GM21423 (cell line): ENCODE measurements around the gene SPINDOC.
"Not testable (repeated sequence)": the region's sequence is repeated elsewhere in the genome, so short reads cannot be mapped to it uniquely, and the experiment has no call there.

Experiments
- ATAC-seq: cut with Tn5 transposase; IDR thresholded peaks from one replicate; pipeline ENCODE4 v1.9.1; 2021; ENCODE audit warnings: mild to moderate bottlenecking, moderate library complexity; ENCODE audit not compliant: unreplicated experiment

Gene SPINDOC

GRCh38 chr11:63853476-63853875 is 40.2 kb downstream of the SPINDOC start:
- no peak for ATAC-seq

- ATAC-seq = no peak
Measured at GRCh38 chr11:63854696-63855095, 41.4 kb downstream of the SPINDOC start.

- ATAC-seq = no peak
Measured at GRCh38 chr11:63855975-63856374, 42.7 kb downstream of the SPINDOC start.

GRCh38 chr11:63858628-63859550 is 45.6 kb downstream of the SPINDOC start:
- no peak for ATAC-seq

- no peak for ATAC-seq
Measured at GRCh38 chr11:63862923-63863322, 49.7 kb downstream of the SPINDOC start.

GRCh38 chr11:63863620-63864019 is 50.4 kb downstream of the SPINDOC start:
- ATAC-seq = not testable (repeated sequence)

GRCh38 chr11:63866211-63866610 is 53.0 kb downstream of the SPINDOC start:
- peak; percentile 69 for ATAC-seq

GRCh38 chr11:63867511-63867910 is 54.3 kb downstream of the SPINDOC start:
- ATAC-seq = no peak

- no peak for ATAC-seq
Measured at GRCh38 chr11:63868399-63869064, 55.3 kb downstream of the SPINDOC start.

GRCh38 chr11:63869171-63869591 is 55.9 kb downstream of the SPINDOC start:
- no peak for ATAC-seq

- ATAC-seq = no peak
Measured at GRCh38 chr11:63869683-63870082, 56.4 kb downstream of the SPINDOC start.

- ATAC-seq = no peak
Measured at GRCh38 chr11:63870351-63871140, 57.3 kb downstream of the SPINDOC start.

GRCh38 chr11:63871962-63872799 is 58.9 kb downstream of the SPINDOC start:
- ATAC-seq = peak; percentile 90

- ATAC-seq = no peak
Measured at GRCh38 chr11:63872800-63873197, 59.5 kb downstream of the SPINDOC start.

- ATAC-seq = no peak
Measured at GRCh38 chr11:63873311-63873710, 60.1 kb downstream of the SPINDOC start.

- ATAC-seq = no peak
Measured at GRCh38 chr11:63874511-63874910, 61.3 kb downstream of the SPINDOC start.

GRCh38 chr11:63875506-63876065 is 62.3 kb downstream of the SPINDOC start:
- no peak for ATAC-seq

GRCh38 chr11:63876616-63877015 is 63.4 kb downstream of the SPINDOC start:
- no peak for ATAC-seq
